Stimulated activated naive CD4-positive, alpha-beta T cell treated with Interleukin-2 at 50 U/mL for 16 hours (primary cell): ENCODE results near the gene SLC35F5.
"Not testable (repeated sequence)": the region's sequence is repeated elsewhere in the genome, so short reads cannot be mapped to it uniquely, and the experiment has no call there.

Experiments
- DNase-seq: peaks from one replicate; lab custom pipeline; 2025; lab: John Stamatoyannopoulos, UW

The SLC35F5 gene

DNA sequence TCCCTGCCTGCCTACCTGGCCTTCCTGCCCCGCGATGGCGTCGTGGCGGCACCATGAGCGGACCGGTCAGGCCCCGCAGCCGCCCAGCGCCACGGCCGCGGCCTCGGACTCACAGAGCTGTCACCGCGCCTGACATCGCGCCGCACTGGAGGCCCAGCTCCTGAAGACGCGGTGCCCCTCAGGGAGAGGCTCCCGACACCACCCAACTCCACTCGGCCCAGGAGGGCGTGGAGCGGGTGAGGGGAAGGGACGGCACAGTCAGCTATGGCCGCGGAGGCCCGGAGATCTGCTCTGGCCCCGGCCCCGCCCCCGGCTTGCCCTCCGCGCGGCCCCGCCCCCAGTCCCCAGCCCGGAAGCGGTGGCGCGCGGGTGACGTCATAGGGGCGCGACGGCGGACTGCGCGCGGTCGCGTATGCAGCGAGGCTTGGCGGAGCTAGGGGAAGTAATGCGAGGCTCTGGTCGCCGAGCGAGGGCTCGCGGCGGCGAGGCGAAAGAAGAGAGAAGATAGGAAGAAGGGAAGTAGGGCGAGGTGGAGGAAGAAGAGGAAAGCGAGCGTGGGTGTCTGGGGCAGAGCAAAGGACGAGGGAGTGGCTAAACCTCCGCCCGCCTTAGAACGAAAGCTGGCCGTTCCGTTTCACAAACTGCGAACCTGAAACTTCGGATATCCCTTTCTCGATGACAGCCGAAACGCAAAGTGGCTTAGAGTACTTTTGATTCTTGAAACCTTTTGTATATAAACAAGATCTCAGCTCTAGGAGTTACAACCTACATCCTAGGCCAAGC lies at the start of gene SLC35F5:
TSS of gene SLC35F5 (minus strand) at position 288 of the 783 bp plus-strand sequence. CDS start at position 55, 233 bp downstream.
- DNase-seq: peak; percentile 86

DNA sequence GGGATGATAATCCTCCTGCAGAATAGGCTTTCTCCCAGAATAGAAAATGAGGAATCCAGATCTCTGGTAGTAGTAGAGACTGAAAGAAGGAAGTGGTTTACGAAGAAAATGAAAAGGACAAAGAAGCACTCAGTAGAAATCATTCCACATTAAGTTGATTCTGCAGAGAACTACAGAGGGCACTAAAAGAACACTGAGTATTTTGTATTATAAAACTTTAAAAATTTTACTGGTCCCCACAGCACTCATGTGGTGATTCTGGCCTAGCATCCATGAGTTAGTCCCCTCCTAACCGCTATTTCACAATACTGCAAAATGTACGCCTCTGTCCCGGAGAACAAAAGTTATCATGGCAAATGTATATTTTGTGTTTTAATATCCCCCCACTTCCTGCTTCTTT lies 42.9 kb upstream of the SLC35F5 start:
- DNase-seq: no peak

DNA sequence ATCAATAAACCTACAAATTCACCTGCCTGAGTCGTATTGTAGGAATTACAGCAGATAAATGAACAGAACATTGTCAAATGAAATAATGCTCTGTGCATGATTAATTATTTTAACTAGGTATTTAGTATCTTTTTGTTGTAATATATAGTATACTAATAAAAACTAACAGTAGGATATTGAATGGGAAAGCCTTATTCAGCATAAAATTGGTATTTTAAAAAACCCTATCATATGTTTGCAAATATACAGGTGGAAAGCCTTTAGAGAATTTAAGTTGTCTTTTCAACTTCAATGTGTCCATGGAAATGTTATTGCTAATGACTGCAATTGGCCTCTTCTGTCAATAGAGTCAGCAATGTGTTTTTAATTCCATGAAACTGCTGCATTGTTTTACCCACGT lies 40.8 kb upstream of the SLC35F5 start:
- no peak for DNase-seq

- DNase-seq: no peak
These were observed 40.2 kb upstream of the SLC35F5 start for GRCh38 chr2:113796592-113797175.

GRCh38 chr2:113795405-113795920 lies 39.0 kb upstream of the SLC35F5 start:
- DNase-seq: no peak

DNA sequence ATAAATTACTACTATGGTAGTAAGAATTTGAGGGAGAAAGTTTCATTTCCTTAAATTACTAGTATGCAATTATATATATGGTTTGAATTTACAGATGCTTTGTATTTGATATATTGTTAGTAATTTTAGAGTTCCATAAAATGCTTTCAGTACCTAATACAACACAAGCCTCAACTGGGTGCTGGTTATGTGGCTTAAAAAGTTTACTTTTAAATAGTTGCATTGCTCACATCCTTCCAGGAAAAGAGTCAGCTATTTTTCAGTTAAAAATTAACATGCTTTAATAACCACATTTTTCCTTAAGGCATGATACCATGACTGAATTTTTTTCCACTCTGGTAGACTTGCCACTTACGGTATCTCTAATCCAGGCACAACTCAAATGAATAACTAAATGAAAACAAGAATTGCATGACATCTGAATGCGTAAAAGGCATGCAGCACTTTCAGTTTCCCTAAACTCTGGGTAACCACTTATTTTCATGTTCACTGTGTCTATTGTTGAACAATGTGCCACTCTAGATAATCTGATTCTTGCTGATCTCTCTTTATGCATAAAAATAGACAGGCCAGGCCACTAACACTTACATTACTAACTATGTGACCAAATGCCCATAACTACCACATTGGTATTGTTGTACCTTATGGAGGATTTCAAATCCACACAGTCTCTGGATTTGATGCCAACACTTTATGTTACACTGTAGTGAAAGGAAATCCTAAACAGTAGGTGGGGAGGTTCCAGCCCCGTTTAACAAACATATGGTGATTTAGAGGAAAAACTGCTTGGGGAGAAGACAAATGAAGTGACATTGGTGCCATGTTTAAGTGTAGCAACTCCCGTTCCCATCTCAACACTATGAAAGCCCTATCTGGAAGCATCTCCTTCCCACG lies 35.5 kb upstream of the SLC35F5 start:
- DNase-seq: no peak

- no peak for DNase-seq
These were observed 28.6 kb upstream of the SLC35F5 start for GRCh38 chr2:113784823-113785744.

GRCh38 chr2:113780472-113780871 lies 24.0 kb upstream of the SLC35F5 start:
- DNase-seq: no peak

GRCh38 chr2:113777371-113777770 lies 20.9 kb upstream of the SLC35F5 start:
- DNase-seq: no peak

DNA sequence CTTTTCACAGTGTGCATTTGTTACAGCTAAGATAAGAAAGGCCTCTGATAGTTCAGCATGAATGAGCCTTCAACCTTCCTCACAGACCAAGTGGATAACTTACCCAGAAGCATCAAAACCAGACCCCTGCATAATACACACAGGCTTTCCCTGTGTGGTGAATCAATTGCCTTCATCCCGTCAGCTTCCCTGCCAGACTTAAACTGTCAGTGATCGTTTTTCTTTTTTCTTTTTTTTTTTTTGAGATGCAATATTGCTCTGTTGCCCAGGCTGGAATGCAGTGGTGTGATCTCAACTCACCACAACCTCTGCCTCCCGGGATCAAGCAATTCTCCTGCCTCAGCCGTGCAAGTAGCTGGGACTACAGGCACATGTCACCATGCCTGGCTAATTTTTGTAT lies 20.5 kb upstream of the SLC35F5 start:
- DNase-seq: no peak

DNA sequence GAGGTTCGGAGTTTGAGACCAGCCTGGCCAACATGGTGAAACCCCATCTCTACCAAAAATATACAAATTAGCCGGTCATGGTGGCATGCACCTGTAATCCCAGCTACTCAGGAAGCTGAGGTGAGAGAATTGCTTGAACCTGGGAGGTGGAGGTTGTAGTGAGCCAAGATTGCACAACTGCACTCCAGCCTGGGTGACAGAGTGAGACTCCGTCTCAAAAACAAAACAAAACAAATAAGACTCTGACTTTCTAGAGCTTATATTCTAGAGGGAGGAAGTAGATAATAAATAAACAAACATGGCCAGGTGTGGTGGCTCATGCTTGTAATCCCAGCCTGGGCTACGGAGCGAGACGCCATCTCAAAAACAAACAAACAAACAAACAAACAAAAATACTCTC lies 18.2 kb upstream of the SLC35F5 start:
- DNase-seq: not testable (repeated sequence)

DNA sequence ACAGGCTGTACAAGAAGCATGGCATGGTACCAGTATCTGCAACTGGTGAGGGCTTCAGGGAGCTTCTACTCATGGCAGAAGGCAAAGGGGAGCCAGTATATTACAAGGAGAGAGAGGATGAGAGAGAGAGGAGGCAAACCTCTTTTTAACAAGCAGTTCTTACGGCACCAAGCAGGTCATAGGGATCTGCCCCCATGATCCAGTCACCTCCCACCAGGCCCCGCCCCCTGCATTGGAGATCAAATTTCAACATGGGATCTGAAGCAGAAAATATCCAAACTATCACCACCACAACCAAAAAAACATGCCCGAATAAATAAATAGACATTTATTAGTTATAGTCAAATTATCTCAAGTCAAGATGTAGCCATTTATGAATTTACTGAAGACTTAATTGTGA lies 14.5 kb upstream of the SLC35F5 start:
- DNase-seq: no peak

GRCh38 chr2:113769555-113769954 lies 13.1 kb upstream of the SLC35F5 start:
- no peak for DNase-seq

GRCh38 chr2:113768770-113769169 lies 12.3 kb upstream of the SLC35F5 start:
- DNase-seq: no peak

DNA sequence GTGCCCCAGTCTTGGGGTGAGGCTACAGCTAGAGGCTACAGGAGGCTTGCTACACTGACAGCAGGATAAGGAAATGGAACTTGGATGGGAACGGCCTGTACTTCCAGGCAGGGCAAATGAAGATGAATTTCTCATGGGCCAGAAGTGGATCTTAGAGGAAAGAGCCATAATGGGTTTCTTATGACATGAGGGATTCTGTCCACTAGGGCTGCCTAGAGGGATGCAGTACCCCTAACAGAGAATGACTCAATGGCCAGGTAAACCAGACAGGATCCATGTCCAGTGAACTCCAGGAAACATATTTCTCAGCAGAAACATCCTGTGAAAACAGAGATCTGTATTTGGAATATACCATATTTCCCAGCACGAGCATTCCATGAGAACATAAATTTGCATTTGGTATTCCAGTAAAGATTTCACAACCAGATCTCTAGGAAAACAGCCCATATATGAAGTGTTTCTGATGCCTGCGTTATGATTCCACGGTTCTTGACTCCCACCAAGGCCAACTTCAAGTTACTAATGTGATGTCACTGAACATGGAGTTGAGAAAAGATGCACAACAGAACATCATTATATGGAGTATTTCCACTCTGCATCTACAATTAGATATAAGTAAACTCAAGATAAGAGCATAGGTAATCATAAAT lies 11.5 kb upstream of the SLC35F5 start:
- DNase-seq: no peak

DNA sequence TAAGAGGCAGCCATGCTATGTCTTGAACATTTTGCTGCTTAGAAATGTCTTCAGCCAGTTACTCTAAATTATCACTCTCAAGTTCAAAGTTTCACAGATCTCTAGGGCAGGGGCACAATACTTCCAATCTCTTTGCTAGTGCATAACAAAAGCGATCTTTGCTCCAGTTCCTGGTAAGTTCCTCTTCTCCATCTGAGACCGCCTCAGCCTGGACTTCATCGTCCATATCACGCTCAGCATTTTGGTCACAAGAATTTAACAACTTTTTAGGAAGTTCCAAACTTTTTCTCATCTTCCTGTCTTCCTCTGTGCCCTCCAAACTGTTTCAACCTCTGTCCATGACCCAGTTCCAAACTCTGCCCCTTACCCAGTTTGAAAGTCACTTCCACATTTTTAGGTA lies 8.8 kb upstream of the SLC35F5 start:
- no peak for DNase-seq

DNA sequence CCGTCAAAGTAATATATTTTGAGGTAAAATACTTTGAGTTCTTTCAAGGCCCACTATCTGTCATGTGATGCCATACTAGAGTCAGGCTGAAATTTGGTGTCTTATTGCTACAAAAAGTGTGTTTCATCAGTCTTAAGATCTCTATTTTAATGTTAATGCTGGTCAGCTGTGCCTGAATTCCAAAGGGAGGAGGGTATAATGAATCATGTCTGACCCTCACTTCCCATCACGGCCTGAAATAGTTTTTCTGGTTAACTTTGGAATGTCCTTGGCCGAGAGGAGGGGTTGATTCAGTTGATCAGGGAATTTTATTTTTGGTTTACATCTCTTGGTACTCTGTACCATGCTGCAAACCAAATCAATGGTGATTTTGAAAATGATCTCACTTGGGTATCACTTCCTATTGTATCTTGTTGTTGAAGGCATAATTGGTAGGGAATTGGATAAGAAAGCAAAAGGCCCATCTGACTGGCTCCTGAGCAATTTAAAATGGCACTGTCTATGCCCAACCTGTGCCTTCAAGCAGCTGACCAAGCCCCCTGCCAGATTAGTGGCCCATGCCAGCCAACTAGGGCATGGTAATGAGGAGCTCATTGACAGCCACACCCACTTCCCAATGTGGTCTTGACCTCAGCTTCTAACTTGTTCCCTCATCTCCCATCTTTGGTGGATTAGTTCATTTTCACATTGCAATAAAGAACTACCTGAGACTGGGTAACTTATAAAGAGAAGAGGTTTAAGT lies 6.1 kb upstream of the SLC35F5 start:
- no peak for DNase-seq

- DNase-seq: no peak
These were observed 4.0 kb upstream of the SLC35F5 start for GRCh38 chr2:113760400-113760799.

DNA sequence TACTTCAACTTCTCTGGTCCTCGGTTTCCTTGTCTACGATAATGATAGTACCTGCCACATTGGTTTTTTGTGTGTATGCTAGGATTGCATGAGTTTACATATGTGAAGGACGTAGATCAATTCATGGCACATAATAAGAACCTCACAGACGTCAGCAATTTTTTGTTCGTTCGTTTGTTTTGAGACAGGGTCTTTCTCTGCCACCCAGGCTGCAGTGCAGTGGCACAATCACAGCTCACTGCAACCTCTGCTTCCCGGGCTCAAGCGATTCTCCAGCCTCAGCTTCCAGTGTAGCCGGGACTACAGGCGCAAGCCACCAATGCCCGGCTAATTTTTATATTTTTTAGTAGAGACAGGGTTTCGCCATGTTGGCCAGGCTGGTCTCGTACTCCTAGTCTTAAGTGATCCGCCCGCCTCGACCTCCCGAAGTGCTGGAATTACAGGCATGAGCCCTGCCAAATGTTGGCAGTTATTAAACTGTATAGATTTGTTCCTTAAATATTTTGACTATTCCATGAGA lies 756 bp upstream of the SLC35F5 start:
- DNase-seq: no peak

GRCh38 chr2:113755835-113756354 lies 547 bp downstream of the SLC35F5 start:
- peak; percentile 34 for DNase-seq
